ENCODE measurements around the gene ABHD12B. TPM values are rescaled to one million over a fixed set of nuclear protein-coding genes. Genes with fewer than 3 reads are reported as not detected.
A peak's percentile ranks its signal among the peaks of the same experiment; 100 is the strongest.

Gene ABHD12B
- polyA plus RNA-seq, 1 of the 3 experiments (the other 2 are of a cell fraction), result not detected

DNA sequence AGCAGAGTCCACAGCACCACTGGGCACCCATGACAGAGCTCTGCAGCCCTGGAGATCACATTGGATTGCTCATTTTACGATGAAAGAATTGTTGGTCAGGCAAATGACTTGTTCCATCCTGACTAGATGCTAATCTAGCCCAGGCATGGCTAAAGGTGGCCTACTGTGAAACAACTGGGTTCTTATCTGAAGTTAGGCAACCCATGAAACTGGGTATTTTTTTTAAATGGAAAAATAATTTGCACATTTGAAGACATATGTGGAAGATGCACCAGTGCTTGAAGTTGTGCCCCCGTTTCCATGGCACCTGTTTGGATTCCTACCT, 64.1 kb downstream of the ABHD12B start:
- peaks cover 0 to 6% of the 10 kb centered on the region in 2 experiments; a peak in 2 of 4 replicates for H3K4me1 ChIP-seq (ENCODE audit: control insufficient read depth in 1 of 2, insufficient read depth in 2 of 2, low read depth in 1 of 2, low read length in 1 of 2)
- H3K9me3 ChIP-seq, result no peaks in the 10 kb centered on the region
- peaks cover 7 to 24% of the 10 kb centered on the region in 2 experiments for H3K36me3 ChIP-seq (replicated peaks in 1 of 2; ENCODE audit: control insufficient read depth in 1 of 2, insufficient read depth in 2 of 2, low read length in 1 of 2)
- H3F3A ChIP-seq (replicated peaks; ENCODE audit: insufficient read depth), result peaks cover 13% of the 10 kb centered on the region
- H2AFZ ChIP-seq (ENCODE audit: low read depth), result no peak overlapping the region
- H3K4me2 ChIP-seq, result no peak overlapping the region
- H3K4me3 ChIP-seq (ENCODE audit: low read depth in 2 of 2, low read length in 1 of 2), result no peak overlapping the region
- DNase-seq, result no peak
- H3K79me2 ChIP-seq (ENCODE audit: insufficient read depth), result no peaks in the 10 kb centered on the region
- H3K9ac ChIP-seq, result no peak overlapping the region
- TF ChIP-seq GABPA (IDR thresholded peaks at IDR 0.05; ENCODE audit: low read depth) (no peak), TCF12 (IDR thresholded peaks at IDR 0.05) (no peak), SMC3 (IDR thresholded peaks at IDR 0.05; ENCODE audit: low read depth, low read length) (no peak), NRF1 (IDR thresholded peaks at IDR 0.05; ENCODE audit: low read depth, low read length) (no peak), FOSL2 (IDR thresholded peaks at IDR 0.05; ENCODE audit: borderline replicate concordance, low read depth) (no peak), RCOR1 (IDR thresholded peaks at IDR 0.05; ENCODE audit: low read length) (no peak), RAD21 (IDR thresholded peaks at IDR 0.05; ENCODE audit: low read length) (no peak)
- ChIA-PET POLR2A (no interaction called here), CTCF (interaction anchor here (1.5 kb wide), 1 partner anchor 158 kb away, joined by 3 read pairs; no protein-coding TSS in a partner anchor)
- no peaks in the 10 kb centered on the region for H3K9me2 ChIP-seq
- WGBS (ENCODE audit: low lambda C conversion rate), result 57% methylated on average over 2 of the region's 2 CpGs
- no peaks in the 10 kb centered on the region for H3K27me3 ChIP-seq (ENCODE audit: insufficient read depth)
- H4K20me1 ChIP-seq (ENCODE audit: insufficient read depth), result no peaks in the 10 kb centered on the region
- H3K27ac ChIP-seq (ENCODE audit: low read depth in 2 of 2, low read length in 1 of 2), result no peak overlapping the region

DNA sequence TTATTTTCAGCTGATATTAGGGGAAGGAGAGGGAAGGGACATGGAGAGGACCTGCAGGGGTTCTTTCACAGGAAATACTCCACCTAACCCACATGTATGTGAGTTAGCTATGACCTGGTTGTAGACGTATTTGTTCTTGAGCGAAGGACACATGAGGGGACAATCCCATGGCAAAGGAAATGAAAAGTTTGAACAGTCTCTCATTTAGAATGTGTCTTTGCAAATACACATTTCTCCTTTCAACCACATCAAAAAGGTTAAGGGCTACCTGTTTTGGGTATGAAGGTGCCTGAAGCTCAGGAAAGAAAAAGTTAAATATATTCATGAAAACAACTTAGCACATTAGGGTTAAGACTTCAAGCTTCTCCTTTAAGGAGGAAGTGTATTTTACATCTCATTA, 65.0 kb downstream of the ABHD12B start:
- Histone ChIP-seq H3K27me3 (ENCODE audit: insufficient read depth) (no peaks in the 10 kb centered on the region), H3K4me2 (0 out of 2 replicates have a peak overlapping the region, but pooled peaks have one; percentile 11), H3K79me2 (ENCODE audit: insufficient read depth) (no peaks in the 10 kb centered on the region), H3K27ac (ENCODE audit: low read depth in 2 of 2, low read length in 1 of 2) (peak overlapping the region in 1 of 2 experiments; percentile 50; a peak in 2 of 4 replicates), H3K9me2 (no peaks in the 10 kb centered on the region), H3K4me3 (ENCODE audit: low read depth in 2 of 2, low read length in 1 of 2) (no peak overlapping the region), H3K9me3 (no peaks in the 10 kb centered on the region), H2AFZ (ENCODE audit: low read depth) (no peak overlapping the region), H3K9ac (no peak overlapping the region), H4K20me1 (ENCODE audit: insufficient read depth) (no peaks in the 10 kb centered on the region), H3F3A (replicated peaks; ENCODE audit: insufficient read depth) (peaks cover 13% of the 10 kb centered on the region), H3K36me3 (replicated peaks in 1 of 2; ENCODE audit: control insufficient read depth in 1 of 2, insufficient read depth in 2 of 2, low read length in 1 of 2) (peaks cover 3 to 15% of the 10 kb centered on the region in 2 experiments), H3K4me1 (ENCODE audit: control insufficient read depth in 1 of 2, insufficient read depth in 2 of 2, low read depth in 1 of 2, low read length in 1 of 2) (peaks cover 0 to 6% of the 10 kb centered on the region in 2 experiments; a peak in 2 of 4 replicates)
- ChIA-PET CTCF (interaction anchor here (1.5 kb wide), 1 partner anchor 159 kb away, joined by 3 read pairs; no protein-coding TSS in a partner anchor), POLR2A (no interaction called here)
- DNase-seq, result no peak
- no peak for TF ChIP-seq NFIC (IDR thresholded peaks at IDR 0.05; ENCODE audit: borderline replicate concordance)
- no peak for TF ChIP-seq YY1 (IDR thresholded peaks at IDR 0.05; ENCODE audit: low read depth)
- no peak for TF ChIP-seq GATA2 (CRISPR knock-in tag; IDR thresholded peaks at IDR 0.05)
- TF ChIP-seq GABPA (IDR thresholded peaks at IDR 0.05; ENCODE audit: low read depth), result no peak
- TF ChIP-seq, protein P1, sequence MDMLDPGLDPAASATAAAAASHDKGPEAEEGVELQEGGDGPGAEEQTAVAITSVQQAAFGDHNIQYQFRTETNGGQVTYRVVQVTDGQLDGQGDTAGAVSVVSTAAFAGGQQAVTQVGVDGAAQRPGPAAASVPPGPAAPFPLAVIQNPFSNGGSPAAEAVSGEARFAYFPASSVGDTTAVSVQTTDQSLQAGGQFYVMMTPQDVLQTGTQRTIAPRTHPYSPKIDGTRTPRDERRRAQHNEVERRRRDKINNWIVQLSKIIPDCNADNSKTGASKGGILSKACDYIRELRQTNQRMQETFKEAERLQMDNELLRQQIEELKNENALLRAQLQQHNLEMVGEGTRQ (IDR thresholded peaks at IDR 0.05; ENCODE audit: borderline replicate concordance, low read depth, low read length), result no peak
- no peak for TF ChIP-seq RCOR1 (IDR thresholded peaks at IDR 0.05; ENCODE audit: low read length)
- TF ChIP-seq JUND (IDR thresholded peaks at IDR 0.05), result no peak
- TF ChIP-seq MXI1 (IDR thresholded peaks at IDR 0.05; ENCODE audit: low read depth, low read length), result no peak
- TF ChIP-seq, protein P2, sequence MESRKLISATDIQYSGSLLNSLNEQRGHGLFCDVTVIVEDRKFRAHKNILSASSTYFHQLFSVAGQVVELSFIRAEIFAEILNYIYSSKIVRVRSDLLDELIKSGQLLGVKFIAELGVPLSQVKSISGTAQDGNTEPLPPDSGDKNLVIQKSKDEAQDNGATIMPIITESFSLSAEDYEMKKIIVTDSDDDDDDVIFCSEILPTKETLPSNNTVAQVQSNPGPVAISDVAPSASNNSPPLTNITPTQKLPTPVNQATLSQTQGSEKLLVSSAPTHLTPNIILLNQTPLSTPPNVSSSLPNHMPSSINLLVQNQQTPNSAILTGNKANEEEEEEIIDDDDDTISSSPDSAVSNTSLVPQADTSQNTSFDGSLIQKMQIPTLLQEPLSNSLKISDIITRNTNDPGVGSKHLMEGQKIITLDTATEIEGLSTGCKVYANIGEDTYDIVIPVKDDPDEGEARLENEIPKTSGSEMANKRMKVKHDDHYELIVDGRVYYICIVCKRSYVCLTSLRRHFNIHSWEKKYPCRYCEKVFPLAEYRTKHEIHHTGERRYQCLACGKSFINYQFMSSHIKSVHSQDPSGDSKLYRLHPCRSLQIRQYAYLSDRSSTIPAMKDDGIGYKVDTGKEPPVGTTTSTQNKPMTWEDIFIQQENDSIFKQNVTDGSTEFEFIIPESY (IDR thresholded peaks at IDR 0.05; ENCODE audit: borderline replicate concordance, low read depth), result no peak
- TF ChIP-seq TAF1 (IDR thresholded peaks at IDR 0.05; ENCODE audit: borderline replicate concordance, low read depth, low read length), result no peak
- TF ChIP-seq, protein P3, sequence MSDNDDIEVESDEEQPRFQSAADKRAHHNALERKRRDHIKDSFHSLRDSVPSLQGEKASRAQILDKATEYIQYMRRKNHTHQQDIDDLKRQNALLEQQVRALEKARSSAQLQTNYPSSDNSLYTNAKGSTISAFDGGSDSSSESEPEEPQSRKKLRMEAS (IDR thresholded peaks at IDR 0.05; ENCODE audit: low read depth), result no peak
- no peak for TF ChIP-seq FOXJ3 (CRISPR knock-in tag; IDR thresholded peaks at IDR 0.05)
- no peak for TF ChIP-seq RFX5 (IDR thresholded peaks at IDR 0.05; ENCODE audit: low read length)
- TF ChIP-seq POLR2AphosphoS5 (IDR thresholded peaks at IDR 0.05; ENCODE audit: low read depth, low read length), result no peak
- WGBS (ENCODE audit: low lambda C conversion rate), result 94% methylated on average over 2 of the region's 2 CpGs
